Caco-2 (cell line): ENCODE measurements around the gene OR5AU1. TPM values are rescaled to one million over a fixed set of nuclear protein-coding genes. Genes with fewer than 3 reads are reported as not detected.

Experiments
- BruUV-seq: library from RNA; stranded (reverse); fragments of 400-500 nt; replicated peaks from 2 replicates; lab custom pipeline; 2021; lab: Mats Ljungman, UMichigan
- CTCF ChIA-PET: fragments of 300-600 bp; sonication (Branson Sonifier 250); formaldehyde crosslinking; loops from one replicate; lab custom pipeline; 2022; ENCODE audit warnings: antibody characterized with exemption; lab: Charles Lee
- POLR2A ChIA-PET: fragments of 300-600 bp; sonication (Branson Sonifier 250); formaldehyde crosslinking; loops from one replicate; lab custom pipeline; 2022; ENCODE audit warnings: antibody characterized with exemption; lab: Charles Lee
- DNase-seq, 2 experiments: peaks; one replicate each; pipeline versions ENCODE4 v3.0.0 to v3.0.0-alpha.2; 2020 to 2022
- H3K27me3 ChIP-seq: replicated peaks from 2 replicates; pipeline ENCODE4 v1.6.0; 2011; ENCODE audit warnings: low read length; ENCODE audit not compliant: control insufficient read depth, insufficient read depth
- H3K36me3 ChIP-seq: 2 replicates; pipeline ENCODE4 v1.5.1; 2011; ENCODE audit warnings: low read length; ENCODE audit not compliant: control insufficient read depth, insufficient read depth
- H3K4me1 ChIP-seq: fragments of 250-450 bp; sonication (Bioruptor Pico); 2 replicates; pipeline ENCODE4 v1.5.1; 2020; ENCODE audit warnings: mild to moderate bottlenecking
- H3K4me3 ChIP-seq: 2 replicates; pipeline ENCODE4 v1.5.1; 2011; ENCODE audit warnings: low read depth, mild to moderate bottlenecking, control low read depth, low read length
- H3K9me3 ChIP-seq: fragments of 250-450 bp; sonication (Bioruptor Pico); 2 replicates; pipeline ENCODE4 v1.5.1; 2020; ENCODE audit warnings: mild to moderate bottlenecking, moderate library complexity
- H3K27ac Mint-ChIP-seq: one replicate; pipeline ENCODE4 v1.8.0; 2022; ENCODE audit warnings: mixed read lengths; ENCODE audit not compliant: unreplicated experiment
- H3K27me3 Mint-ChIP-seq: one replicate; pipeline ENCODE4 v1.8.0; 2022; ENCODE audit warnings: mixed read lengths; ENCODE audit not compliant: insufficient read depth, unreplicated experiment
- H3K36me3 Mint-ChIP-seq: one replicate; pipeline ENCODE4 v1.8.0; 2022; ENCODE audit warnings: mild to moderate bottlenecking, mixed read lengths; ENCODE audit not compliant: insufficient read depth, unreplicated experiment
- H3K4me1 Mint-ChIP-seq: one replicate; pipeline ENCODE4 v1.8.0; 2022; ENCODE audit warnings: low read depth, mixed read lengths; ENCODE audit not compliant: unreplicated experiment
- H3K4me3 Mint-ChIP-seq: one replicate; pipeline ENCODE4 v1.8.0; 2022; ENCODE audit warnings: mild to moderate bottlenecking, moderate library complexity, mixed read lengths; ENCODE audit not compliant: unreplicated experiment
- H3K9me3 Mint-ChIP-seq: one replicate; pipeline ENCODE4 v1.8.0; 2022; ENCODE audit warnings: mixed read lengths; ENCODE audit not compliant: unreplicated experiment
- intact Hi-C: fragments of 100-400 bp; cut with micrococcal nuclease; formaldehyde crosslinking; loops from one replicate; pipeline ENCODE4 v1.10.0; 2022; ENCODE audit not compliant: unreplicated experiment
- total RNA-seq: library from RNA; stranded (reverse); gene quantifications from 2 replicates; pipeline ENCODE4 v1.2.3, GENCODE V29; 2022
- TF ChIP-seq, protein P1 (sequence below), 2 experiments: fragments of 200-600 bp in 1 of 2; IDR thresholded peaks; 1 replicate in 1 of 2; 2 replicates in 1 of 2; pipeline versions ENCODE4 v1.5.1 to v1.8.0; 2011 to 2022; ENCODE audit warnings: antibody characterized with exemption in 1 of 2, control low read depth in 1 of 2, inconsistent platforms in 1 of 2, low read depth in 1 of 2, low read length in 1 of 2, mild to moderate bottlenecking in 1 of 2, moderate library complexity in 1 of 2; ENCODE audit not compliant: insufficient read depth in 1 of 2, severe bottlenecking in 1 of 2, unreplicated experiment in 1 of 2

Gene OR5AU1
- total RNA-seq, 1 experiment from 2014 or later: not detected

DNA sequence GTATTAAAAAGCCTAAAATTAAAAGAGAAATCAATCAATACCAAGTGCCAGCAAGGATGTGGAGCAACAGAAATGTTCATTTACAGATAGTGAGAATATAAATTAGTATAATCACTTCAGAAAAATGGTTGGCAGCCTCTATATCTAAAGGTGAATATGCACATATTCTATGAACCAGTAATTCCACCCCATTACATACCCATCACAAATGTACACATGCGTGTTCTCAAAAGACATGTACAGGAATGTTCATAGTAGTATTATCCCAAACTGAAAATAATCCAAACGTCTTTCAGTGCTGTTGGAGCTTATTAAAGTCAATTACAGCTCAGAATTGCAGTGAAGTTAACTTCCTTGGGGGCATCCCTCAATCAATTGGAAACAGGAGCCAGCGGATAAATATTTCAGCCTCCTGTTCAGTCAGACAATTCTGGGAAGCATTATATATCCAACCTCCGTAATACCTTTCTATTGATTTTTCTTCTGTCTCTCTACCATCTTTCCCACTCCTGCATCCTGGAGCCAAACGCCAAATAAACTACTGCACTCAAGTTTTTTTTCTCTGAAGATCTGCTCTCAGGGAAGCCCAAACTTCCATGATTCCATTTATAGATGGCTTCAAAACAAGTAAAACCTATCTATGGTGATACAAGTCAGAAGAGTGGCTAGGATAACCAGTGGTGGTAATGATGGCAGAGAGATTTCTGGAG, 45.0 kb upstream of the OR5AU1 start:
- Mint-ChIP-seq H3K27me3 (no peaks in the 10 kb centered on the region), H3K36me3 (peaks cover 95% of the 10 kb centered on the region), H3K27ac (no peak overlapping the region), H3K4me3 (no peak overlapping the region), H3K4me1 (peaks cover 13% of the 10 kb centered on the region), H3K9me3 (no peaks in the 10 kb centered on the region)
- no peak overlapping the region for H3K4me3 ChIP-seq
- peaks cover 6% of the 10 kb centered on the region; the same call in 1 of the 2 replicates for H3K9me3 ChIP-seq
- BruUV-seq: no TSS peak
- intact Hi-C loops: no loop called here
- H3K36me3 ChIP-seq: no peaks in the 10 kb centered on the region
- POLR2A ChIA-PET: no interaction called here
- H3K4me1 ChIP-seq: no peaks in the 10 kb centered on the region
- TF ChIP-seq, protein P1, sequence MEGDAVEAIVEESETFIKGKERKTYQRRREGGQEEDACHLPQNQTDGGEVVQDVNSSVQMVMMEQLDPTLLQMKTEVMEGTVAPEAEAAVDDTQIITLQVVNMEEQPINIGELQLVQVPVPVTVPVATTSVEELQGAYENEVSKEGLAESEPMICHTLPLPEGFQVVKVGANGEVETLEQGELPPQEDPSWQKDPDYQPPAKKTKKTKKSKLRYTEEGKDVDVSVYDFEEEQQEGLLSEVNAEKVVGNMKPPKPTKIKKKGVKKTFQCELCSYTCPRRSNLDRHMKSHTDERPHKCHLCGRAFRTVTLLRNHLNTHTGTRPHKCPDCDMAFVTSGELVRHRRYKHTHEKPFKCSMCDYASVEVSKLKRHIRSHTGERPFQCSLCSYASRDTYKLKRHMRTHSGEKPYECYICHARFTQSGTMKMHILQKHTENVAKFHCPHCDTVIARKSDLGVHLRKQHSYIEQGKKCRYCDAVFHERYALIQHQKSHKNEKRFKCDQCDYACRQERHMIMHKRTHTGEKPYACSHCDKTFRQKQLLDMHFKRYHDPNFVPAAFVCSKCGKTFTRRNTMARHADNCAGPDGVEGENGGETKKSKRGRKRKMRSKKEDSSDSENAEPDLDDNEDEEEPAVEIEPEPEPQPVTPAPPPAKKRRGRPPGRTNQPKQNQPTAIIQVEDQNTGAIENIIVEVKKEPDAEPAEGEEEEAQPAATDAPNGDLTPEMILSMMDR (IDR thresholded peaks at IDR 0.05; ENCODE audit: insufficient read depth in 1 of 2, low read depth in 1 of 2, low read length in 1 of 2, severe bottlenecking in 1 of 2, unreplicated experiment in 1 of 2): no peak
- CTCF ChIA-PET: no interaction called here
- no peak for DNase-seq
- no peaks in the 10 kb centered on the region for H3K27me3 ChIP-seq

DNA sequence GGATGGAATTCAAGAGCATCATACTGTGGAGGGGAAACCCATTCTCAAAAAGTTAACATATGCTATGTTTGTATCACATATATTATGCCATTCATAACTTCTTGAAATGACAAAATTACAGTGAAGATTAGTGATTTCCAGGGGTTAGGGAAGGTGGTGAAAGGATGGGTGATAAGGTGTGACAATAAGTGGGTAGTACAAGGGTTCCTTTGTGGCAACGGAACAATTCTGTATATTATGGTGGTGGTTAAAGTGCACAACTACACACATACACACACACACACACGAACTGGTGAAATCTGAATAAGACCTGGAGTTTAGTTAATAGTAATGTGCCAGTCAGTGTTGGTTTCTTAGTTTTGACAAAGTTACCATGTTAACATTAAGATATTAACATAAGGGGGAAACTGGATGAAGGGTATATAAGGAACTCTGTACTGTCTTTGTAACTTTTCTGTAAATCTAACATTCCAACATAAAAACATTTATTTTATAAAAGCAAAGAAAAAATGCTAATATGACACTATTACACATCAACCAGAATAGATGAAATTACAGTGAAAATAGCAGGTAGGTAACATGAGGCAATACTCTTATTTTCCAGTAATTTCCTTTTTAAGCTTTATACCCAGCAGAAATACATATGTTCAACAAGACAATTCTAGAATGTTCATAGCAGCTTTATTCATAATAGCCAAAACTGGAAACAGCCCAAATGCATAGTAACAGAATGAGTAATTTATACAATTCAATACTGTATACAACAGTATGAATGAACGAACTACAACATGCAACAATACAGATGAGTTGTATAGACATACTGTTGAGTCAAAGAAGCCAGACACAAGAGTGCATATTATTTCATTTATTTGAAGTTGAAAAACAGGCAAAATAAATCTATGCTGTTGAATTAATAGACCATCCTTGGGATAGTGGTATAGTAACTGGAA, 44.0 kb upstream of the OR5AU1 start:
- intact Hi-C loops: no loop called here
- H3K4me1 ChIP-seq: no peaks in the 10 kb centered on the region
- Mint-ChIP-seq H3K27ac (no peak overlapping the region), H3K9me3 (no peaks in the 10 kb centered on the region), H3K4me1 (peaks cover 13% of the 10 kb centered on the region), H3K27me3 (no peaks in the 10 kb centered on the region), H3K4me3 (no peak overlapping the region), H3K36me3 (peaks cover 92% of the 10 kb centered on the region)
- no peaks in the 10 kb centered on the region for H3K36me3 ChIP-seq
- DNase-seq: no peak
- H3K9me3 ChIP-seq: peaks cover 6% of the 10 kb centered on the region; the same call in 1 of the 2 replicates
- TF ChIP-seq, protein P1 (IDR thresholded peaks at IDR 0.05; ENCODE audit: insufficient read depth in 1 of 2, low read depth in 1 of 2, low read length in 1 of 2, severe bottlenecking in 1 of 2, unreplicated experiment in 1 of 2): no peak
- POLR2A ChIA-PET: no interaction called here
- H3K27me3 ChIP-seq: no peaks in the 10 kb centered on the region
- CTCF ChIA-PET: no interaction called here
- BruUV-seq: no TSS peak
- no peak overlapping the region for H3K4me3 ChIP-seq

DNA sequence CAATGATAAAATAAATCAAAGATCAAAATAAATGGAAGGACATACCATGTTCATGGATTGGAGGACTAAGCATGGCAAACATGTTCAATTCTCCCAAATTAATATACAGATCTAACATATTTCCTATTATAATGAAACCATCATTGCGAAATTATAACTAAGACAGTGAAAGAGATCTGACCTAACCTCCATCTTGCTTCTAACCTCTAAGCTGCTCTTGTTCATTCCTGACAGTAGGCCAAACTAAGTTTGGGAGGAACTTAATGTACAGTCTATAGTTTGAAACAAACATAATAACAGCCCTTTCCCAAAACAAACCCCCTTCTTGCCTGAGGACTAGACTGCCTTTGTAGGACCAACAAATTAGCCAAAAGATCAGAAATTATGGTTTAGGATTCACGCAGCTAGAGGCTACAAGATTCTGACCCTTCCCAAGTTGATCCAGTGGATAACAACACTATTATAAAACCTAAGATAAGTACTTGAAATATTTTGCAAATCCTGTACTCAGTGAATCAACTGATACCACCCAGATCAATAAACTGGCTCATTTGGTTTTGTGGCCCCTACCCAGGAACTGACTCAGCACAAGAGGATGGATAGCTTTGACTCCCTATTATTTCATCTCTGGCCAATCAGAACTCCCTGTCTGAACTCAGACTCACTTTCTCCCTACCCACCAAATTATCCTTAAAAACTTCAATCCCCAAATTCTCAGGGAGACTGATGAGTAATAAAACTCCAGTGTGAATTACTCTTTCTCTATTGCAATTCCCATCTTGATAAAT, 41.7 kb upstream of the OR5AU1 start:
- Mint-ChIP-seq H3K9me3 (no peaks in the 10 kb centered on the region), H3K27ac (peak overlapping the region; percentile 27), H3K36me3 (peaks cover 80% of the 10 kb centered on the region), H3K4me3 (no peak overlapping the region), H3K27me3 (no peaks in the 10 kb centered on the region), H3K4me1 (no peaks in the 10 kb centered on the region)
- Histone ChIP-seq H3K27me3 (no peaks in the 10 kb centered on the region), H3K36me3 (no peaks in the 10 kb centered on the region), H3K9me3 (peaks cover 6% of the 10 kb centered on the region; the same call in 1 of the 2 replicates), H3K4me1 (no peaks in the 10 kb centered on the region), H3K4me3 (no peak overlapping the region)
- ChIA-PET CTCF (no interaction called here), POLR2A (no interaction called here)
- intact Hi-C loops: no loop called here
- TF ChIP-seq, protein P1 (IDR thresholded peaks at IDR 0.05; ENCODE audit: insufficient read depth in 1 of 2, low read depth in 1 of 2, low read length in 1 of 2, severe bottlenecking in 1 of 2, unreplicated experiment in 1 of 2): no peak
- no peak for DNase-seq
- no TSS peak for BruUV-seq
